ENCODE data around the gene TBC1D5.

TBC1D5 gene

DNA sequence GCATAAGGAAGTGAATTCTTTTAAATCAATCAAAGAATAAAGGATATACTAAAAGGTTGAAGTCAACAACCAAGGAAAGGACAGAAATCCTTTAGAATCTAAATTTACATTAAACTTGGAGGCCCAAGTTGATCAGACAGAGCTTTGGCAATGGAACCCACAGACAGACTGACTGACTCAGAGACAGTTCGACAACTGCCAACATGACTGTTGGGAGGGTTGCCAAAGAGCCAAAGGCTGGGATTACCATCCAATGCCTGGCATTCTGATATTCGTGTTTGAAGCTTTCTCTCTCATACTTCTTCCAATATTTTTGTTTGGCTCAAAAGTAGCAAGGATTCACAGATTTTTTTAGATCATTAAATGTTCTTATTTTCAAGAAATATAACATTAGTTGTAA is 451.5 kb downstream of the TBC1D5 start:
- DNase-seq (ENCODE audit: low read depth) = no peak

DNA sequence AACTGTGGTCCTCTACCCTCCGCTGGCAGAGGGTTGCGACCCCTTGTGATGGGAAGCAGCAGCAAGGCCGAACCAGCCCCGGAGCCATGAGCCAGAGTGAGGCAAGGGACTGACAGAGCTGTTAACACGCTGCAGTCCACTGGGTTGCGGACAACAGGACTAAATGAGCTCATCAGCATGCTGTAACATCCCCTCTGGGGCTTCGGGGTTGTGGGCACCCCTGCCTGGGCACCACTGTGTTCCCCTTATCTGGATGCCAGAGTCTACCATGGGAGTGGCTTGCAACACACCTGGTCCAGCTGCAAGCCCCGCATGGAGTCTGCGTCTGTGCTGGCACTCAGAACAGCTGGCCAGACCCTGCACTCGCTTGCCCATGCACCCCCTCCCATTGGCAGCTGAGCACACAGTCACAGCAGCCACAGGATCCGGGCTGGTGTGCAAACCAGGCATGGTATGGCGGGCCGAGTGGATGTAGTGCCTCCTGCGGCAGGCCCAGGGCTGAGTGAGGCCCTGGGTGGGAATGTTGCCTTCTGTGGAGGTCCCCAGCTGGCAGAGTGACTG is 453.5 kb downstream of the TBC1D5 start:
- no peak for DNase-seq (ENCODE audit: low read depth)

DNA sequence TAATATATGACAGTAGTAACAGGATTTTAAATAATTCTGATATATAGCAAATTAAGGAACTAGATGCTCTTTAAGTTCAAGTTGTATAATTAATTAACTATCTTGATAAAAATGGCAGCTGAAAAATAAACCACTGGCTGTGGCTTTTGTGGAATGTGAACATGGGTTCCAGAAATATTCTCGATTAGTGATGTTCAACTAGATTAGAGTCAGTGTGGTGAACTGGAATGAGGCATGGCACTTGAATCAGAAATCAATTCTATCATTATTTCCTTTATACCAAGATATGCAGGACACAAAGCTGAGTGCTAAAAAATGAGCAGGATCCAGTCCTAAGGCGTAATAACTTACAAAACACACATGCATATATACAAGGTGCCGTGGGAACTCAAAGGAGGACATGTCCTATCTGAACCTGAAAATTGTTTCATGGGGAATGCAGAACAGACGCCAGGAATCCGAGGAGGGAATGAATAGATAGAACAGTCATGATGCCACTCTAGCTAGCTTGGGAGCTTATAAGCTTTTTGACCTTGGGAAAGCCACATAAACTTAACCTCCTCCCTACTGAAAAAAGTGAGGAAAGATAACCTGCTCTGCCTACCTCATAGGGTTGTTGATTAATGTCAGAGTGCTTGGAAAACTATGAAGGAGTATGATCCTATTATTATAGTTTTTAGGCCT is 455.3 kb downstream of the TBC1D5 start:
- no peak for DNase-seq (ENCODE audit: low read depth)

DNA sequence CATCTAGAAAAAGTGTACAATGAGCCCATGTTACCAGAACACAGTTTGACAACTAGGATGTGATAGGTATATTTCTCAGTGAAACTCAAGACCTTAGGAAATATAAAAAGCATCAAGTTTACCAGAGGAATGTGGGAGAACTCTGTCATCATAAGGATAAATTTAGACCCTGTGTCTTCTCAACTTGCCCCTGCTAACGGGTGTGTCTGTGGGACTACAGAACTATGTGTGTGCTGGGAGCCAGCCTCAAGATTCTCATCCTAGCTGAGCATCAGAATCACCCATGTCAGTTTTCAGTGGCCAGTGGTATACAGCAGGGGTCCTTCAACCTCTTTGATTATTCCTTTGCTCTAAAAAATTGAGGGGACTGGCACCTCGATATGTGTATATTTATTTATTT is 464.4 kb downstream of the TBC1D5 start:
- no peak for DNase-seq (ENCODE audit: low read depth)

DNA sequence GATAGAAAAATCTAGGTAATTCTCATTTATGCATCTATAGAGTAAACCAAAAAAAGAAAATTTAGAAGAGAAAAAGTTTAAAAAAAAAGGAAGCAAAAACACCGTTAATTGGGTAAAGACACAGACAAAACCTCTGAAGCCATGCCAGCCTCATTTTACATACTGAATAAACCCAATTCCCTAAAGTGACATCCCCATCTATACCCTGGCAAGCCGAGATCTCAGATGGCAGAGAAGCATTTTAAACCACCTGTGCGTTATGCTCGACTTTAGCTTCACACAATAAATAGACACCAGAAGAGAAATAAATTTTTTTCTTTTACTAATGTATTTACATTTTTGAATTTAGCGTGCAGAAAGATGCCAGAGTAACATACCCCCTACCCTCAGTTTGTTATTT is 475.6 kb downstream of the TBC1D5 start:
- DNase-seq (ENCODE audit: low read depth) = no peak

DNA sequence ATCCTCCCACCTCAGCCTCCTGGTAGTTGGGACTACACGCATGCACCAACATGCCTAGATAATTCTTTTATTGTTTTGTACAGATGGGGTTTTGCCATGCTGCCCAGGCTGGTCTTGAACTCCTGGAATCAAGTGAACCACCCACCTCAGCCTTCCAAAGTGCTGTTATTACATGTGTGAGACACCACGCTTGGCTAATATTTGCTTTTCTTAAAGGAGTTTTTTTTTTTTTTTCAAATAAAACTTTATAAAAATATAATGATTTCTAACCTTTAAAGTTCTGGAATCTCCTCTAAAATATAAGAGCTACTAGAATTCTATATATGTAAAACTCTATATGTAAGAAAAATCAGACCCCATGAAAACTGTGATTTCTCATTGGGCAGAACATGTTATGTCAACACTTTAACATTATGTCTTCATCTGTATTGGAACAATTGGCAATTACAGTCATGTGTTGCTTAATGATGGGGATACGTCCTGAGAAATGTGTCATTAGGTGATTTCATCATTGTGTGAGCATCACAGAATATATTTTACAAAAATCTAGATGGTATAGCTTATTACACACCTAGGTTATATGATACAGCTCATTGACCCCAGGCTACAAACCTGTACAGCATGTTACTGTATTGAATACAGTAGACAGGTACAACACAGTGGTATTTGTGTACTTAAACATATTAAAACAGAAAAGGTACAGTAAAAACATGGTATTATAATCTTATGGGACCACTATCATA is 480.6 kb downstream of the TBC1D5 start:
- DNase-seq (ENCODE audit: low read depth) = no peak

DNA sequence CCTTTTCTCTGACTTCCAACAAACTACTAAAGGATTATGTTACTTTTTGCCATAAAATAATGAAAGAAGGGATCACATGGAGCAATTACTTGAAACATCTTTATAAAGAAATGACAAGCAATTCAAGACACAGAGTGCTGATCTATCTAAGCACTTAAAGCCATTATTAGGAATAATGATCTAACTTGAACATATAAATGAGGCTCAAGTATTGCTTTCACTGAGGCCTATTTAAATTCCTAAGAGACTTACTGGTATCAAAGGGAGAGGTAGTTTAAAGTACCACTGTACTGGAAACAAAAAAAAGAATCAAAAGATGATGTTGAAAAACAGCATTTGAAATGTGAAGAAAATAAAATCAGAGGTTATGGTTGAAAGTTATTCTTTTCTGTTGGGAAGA is 482.2 kb downstream of the TBC1D5 start:
- DNase-seq (ENCODE audit: low read depth) = no peak

DNA sequence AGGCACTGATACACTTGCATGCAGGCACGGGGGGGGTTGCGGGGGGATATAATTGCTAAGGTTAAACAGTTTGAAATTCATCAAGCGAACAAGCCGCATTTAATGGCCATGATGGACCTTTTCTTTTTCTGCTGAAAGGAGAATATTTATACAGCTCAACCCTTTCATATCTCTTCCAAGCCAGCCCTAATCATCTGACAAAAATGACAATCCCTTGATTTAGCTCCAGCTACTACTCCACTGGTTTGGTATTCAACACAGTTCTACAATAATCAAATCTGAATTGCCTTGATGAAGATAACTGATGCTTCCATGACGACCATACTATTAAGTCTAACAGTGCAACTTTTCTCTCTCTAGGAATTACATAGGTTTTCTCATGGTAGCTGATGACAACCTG is 482.7 kb downstream of the TBC1D5 start:
- no peak for DNase-seq (ENCODE audit: low read depth)

DNA sequence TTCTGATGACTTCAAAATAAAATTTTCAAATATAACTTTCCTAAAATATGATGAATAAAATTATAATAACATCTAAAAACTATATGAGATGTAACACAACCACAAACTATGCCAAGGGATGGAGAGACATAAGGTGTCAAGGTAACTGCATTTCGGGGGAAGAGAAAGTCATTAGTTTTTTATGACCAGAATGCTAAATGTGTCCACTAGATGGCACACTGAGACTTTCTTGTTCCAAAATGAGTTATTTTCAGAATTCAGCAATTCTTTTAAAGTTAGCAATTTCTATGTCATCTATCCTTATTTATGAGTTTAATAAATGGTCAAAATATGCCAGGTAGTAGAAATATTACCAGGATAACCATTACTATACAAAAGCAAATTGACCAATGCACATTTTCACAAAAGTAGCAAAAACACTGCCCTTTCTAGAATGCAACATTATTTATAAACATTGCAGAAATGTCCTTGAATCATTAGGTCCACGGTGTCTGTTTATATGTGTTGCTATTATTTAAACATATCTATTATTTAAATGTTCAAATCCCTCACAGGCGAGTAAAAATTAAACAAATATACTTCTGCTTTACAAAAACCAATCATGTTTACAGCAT is 483.5 kb downstream of the TBC1D5 start:
- DNase-seq (ENCODE audit: low read depth) = peak; percentile 12

DNA sequence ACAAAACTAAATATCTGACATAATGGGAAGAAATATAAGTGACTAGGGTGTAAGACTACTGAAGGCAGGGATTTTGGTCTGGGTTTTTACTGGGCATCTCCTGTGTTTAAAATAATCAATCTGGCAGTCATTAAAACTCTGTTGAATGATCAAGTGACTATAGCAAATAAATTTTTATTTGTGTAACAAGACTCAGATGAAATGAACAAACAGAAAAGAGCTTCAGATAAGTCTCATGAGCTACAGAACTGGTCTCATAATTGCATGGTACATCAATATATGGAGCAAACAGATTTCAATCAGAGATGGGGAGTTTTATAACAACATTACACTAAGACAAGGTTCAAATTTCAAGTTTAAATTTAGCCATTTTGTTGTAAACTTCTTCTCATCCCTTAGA is 485.2 kb downstream of the TBC1D5 start:
- no peak for DNase-seq (ENCODE audit: low read depth)

DNA sequence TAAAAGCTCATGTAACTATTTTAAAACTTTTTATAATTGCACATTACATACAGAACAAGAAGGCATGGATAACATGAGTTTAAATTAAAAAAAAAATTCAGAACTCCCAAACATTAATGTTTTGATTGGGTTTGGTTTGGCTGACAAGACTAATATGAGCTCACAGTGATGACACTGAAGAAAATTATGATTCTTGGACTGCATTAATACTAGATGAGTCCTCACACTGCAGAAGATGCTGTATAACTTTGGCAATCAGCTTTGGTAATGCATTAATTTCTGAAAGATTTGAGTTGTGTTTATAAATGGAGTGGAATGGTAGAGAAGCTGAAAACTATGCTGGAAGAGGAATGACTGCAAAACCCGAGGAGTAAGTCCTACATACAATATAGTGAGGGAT is 498.8 kb downstream of the TBC1D5 start:
- DNase-seq (ENCODE audit: low read depth) = no peak

DNA sequence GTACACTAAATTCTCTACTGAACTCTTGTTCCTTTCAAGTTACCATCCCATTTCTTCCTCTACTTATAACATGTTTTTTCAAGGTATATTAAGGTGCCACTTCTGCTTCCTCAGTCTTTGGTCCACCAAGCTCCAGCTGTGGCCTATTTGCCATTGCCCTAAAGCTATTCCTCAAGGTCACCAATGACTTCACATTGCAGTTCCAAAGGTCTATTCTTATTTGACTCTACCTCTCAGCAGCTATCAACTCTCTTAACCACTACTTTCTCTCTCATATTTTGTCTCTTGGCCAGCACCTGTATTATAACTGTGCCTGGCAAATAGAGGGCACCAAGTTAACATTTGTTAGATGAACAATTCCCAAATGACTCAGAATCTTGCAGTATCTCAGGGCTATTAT is 503.0 kb downstream of the TBC1D5 start:
- DNase-seq (ENCODE audit: low read depth) = no peak

DNA sequence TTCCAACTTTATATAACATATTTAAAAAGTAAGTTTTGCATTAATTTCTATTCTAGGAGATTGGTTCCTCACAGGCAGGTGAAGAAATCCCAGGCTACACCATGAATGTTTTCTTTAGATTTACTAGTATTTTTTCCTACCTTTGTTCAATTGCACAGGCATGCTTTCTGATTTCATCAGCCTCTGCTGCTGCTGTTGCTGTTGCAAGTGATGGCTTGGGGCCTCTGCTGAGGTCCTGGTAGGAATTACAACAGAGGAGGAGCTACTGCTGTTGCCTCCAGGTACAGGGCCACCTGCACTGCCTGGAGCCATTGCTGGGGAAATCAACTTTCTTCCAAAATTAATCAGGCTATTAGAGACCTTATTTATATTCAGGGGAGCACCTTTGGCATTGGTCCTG is 504.4 kb downstream of the TBC1D5 start:
- no peak for DNase-seq (ENCODE audit: low read depth)

DNA sequence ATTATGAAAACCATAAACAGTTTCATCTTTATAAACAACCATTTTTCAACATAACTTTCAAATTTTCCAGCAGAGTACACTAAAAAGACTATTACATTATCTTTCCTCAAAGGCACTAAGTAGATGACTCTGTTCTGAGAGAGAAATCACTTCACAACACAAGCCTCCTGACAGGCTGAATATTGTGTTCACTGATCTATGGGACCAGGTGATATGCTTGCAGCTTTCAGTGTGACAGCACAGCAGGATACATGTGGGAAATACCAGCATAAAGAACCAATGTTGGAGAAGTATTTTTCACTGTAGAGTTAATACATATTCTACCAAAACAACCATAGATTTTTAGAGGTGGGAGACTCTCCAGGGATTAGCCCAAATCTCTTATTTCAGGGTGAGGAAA is 507.1 kb downstream of the TBC1D5 start:
- DNase-seq (ENCODE audit: low read depth) = no peak

DNA sequence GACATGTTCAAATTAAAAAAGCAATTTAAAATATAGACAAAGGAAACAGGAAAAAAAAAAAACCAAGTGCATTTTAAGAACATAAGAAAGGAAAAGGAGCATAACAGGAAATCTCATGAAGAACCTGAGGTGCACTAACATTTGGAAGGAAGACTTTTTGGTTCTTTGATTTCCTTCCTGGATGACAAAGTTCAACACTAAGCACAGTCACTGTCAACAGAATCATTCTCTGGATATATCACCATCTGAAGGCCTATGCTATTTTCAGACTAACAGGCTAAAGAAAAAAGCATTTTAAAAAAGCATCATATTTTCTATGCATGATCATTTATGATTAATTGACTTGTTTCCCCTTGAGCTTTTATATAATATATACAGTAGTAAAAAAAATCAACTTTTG is 508.0 kb downstream of the TBC1D5 start:
- no peak for DNase-seq (ENCODE audit: low read depth)

DNA sequence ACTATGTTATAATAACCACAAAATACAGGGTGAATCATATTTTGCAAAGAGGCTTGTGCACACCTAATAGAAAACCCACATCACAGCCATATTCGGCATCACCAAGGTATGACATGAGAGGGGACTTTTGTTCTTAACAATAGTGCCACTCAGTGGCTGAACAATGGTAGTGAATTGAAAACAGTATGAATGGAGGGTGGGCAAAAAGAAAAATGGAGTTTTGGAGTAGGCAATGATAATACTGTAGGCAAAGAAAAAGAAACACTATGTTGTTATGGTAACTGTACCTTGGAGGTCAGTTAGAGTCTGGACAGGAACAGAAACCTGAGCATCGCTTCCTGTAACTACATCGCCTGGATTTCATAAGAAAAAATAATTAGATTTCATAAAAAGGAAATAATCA is 509.0 kb downstream of the TBC1D5 start:
- DNase-seq (ENCODE audit: low read depth) = peak; percentile 27

DNA sequence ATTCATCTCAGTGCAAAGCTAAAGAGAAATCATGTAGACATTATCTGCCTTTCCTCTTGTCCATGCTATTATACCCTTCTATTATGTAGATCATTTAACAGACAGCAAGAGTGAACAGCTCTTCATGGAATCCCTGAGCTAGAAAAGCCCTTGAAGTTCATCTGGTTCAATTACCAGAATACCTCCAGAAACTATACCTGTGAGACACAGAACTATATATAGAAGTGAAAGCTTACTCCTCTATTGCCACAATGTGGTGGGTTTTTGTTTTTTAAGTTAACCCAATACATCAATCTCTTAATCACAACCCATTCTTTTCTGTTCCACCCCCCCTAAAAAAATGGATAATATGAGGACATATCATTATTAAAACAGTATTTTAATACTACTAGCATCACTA is 510.0 kb downstream of the TBC1D5 start:
- DNase-seq (ENCODE audit: low read depth) = no peak

DNA sequence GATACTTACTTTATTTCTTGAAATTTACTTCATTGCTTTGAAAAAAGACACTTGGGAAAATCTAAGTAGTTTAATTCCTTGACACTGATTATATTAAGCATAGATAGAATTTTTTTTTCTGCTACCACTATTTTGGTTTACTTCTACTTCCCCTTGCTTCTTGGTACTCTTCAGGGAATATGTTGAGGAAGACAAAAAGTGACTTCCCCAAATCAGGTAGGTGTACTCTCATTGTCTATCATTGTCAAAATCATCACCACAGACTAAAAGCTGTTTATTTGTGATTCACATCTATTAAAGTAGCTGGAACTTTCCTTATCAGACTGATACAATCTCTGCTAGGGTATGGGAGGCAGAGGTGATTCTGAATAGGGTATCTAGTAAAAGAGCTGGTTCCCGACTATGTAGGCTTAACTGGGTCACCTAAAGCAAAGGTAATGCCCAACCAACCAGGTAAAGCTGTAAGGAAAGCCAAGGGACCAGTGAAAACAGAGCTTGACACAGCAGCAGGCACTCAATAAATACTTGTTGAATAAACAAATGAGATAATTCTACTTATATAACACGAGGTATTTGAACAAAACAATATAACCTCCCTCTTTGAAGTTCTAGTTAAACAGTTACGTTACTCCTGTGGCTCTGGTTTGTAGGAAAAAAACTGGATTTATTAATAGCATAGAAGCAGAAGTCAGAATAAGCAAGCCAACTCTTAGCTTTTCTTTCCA is 510.7 kb downstream of the TBC1D5 start:
- DNase-seq (ENCODE audit: low read depth) = no peak

DNA sequence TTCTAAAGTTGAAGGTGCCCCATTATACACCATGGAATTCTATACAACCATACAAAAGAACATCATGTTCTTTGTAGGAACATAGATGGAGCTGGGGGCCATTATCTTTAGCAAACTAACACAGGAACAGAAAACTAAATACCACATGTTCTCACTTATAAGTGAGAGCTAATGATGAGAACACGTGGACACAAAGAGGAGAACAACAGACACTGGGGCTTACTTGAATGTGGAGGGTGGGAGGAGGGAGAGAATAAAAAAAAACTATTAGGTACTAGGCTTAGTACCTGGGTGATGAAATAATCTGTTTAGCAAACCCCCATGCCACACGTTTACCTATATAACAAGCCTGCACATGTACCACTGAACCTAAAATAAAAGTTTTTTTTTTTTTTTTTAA is 515.0 kb downstream of the TBC1D5 start:
- DNase-seq (ENCODE audit: low read depth) = no peak

DNA sequence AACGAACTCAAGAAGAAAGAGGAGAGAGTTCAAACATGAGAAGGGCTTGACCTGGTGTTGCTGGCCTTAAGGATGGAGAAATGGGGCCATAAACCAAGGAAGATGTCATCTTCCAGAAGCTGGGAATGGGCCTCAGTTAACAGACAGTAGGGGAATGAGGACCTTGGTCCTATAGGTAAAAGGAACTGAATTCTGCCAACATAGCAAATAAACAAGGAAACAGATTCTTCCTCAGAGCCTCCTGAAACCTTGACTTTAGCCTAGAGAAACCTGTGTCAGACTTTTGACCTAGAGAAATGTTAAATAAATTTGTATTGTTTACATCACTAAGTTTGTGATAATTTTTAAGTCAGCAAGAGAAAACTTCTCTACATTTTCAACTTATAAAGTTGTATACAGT is 520.9 kb downstream of the TBC1D5 start:
- no peak for DNase-seq (ENCODE audit: low read depth)

DNA sequence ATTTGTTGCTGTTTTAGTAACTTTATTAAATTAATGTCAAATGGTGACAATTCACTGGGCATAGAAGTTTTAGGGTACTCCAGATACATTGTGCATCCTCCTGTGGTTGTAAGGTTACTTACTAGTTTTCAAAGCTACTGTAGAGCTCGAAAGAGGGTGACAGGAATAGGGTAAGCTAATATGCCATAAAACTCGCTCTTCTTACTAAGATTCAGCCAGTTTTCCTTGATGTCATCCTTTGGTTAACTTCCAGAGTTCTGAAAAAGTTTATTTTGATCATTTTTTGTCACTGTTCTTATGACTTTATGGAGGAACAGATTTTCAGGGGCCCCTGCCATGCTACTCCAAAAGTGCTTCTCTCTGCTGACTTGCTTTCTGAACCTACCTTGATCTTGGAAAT is 522.8 kb downstream of the TBC1D5 start:
- no peak for DNase-seq (ENCODE audit: low read depth)

DNA sequence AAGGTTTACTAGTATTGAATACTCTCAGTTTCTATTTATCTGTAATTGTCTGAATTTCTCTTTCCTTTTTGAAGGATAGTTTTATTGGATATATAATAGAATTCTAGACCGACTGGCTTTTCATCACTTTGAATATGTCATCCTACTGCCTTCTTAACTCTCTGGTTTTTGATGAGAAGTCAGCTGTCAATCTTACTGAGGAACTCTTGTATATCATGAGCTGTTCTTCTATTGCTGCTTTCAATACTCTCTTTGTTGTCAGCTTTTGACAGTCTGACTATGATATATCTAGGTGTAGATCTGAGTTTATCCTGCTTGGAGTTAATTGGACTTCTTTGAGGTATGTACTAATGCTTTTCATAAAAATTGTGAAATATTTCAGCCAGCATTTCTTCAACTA is 523.8 kb downstream of the TBC1D5 start:
- DNase-seq (ENCODE audit: low read depth) = no peak

DNA sequence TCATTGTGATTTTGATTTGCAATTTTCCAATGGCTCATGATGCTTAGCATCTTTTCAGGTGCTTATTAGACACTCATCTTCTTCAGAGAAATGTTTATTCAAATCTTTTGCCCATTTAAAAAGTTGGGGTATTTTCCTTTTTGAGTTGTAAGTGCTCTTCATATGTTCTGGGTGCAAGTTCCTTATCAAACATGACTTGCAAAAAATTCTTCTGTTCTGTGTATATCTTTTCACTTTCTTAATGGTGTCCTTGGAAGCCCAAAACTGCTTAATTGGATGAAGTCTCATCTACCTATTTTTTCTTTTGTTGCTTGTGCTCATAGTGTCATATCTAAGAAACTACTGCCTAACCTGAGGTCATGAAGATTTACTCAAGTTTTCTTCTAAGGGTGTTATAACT is 524.8 kb downstream of the TBC1D5 start:
- DNase-seq (ENCODE audit: low read depth) = no peak
